Activated B cell treated with CpG ODN at 0.5 μM for 24 hours (primary cell): ENCODE results near the gene SLC12A9. TPM values are rescaled to one million over a fixed set of nuclear protein-coding genes. Genes with fewer than 3 reads are reported as not detected.

Source experiments
- ATAC-seq: fragments of 200-7000 bp; cut with Tn5 transposase; one replicate; pipeline ENCODE4 v1.10.0; 2021; ENCODE audit warnings: low read depth, mild to moderate bottlenecking, moderate library complexity
- CTCF ChIA-PET: fragments of 350-600 bp; sonication (Branson Sonifier 250); formaldehyde crosslinking; loops from one replicate; lab custom pipeline; 2021; ENCODE audit warnings: antibody characterized with exemption; lab: Charles Lee
- POLR2A ChIA-PET: fragments of 350-600 bp; sonication (Branson Sonifier 250); formaldehyde crosslinking; loops from one replicate; lab custom pipeline; 2021; ENCODE audit warnings: antibody characterized with exemption; lab: Charles Lee
- DNase-seq: peaks from one replicate; pipeline ENCODE4 v3.0.0; 2022
- H3K27ac Mint-ChIP-seq: one replicate; pipeline ENCODE4 v1.8.0; 2020; ENCODE audit warnings: mixed read lengths
- H3K27me3 Mint-ChIP-seq: one replicate; pipeline ENCODE4 v1.8.0; 2021; ENCODE audit warnings: mixed read lengths
- H3K36me3 Mint-ChIP-seq: one replicate; pipeline ENCODE4 v1.8.0; 2021; ENCODE audit warnings: low read depth, mixed read lengths
- H3K4me1 Mint-ChIP-seq: one replicate; pipeline ENCODE4 v1.8.0; 2021; ENCODE audit warnings: mixed read lengths
- H3K4me3 Mint-ChIP-seq: one replicate; pipeline ENCODE4 v1.8.0; 2020; ENCODE audit warnings: mild to moderate bottlenecking, mixed read lengths
- H3K9me3 Mint-ChIP-seq: one replicate; pipeline ENCODE4 v1.8.0; 2020; ENCODE audit warnings: mixed read lengths
- CTCF ChIP-seq: fragments of 200-600 bp; IDR thresholded peaks from one replicate; pipeline ENCODE4 v1.8.0; 2022; ENCODE audit warnings: antibody characterized with exemption, mild to moderate bottlenecking
- intact Hi-C: fragments of 100-400 bp; cut with micrococcal nuclease; formaldehyde crosslinking; loops from one replicate; pipeline ENCODE4 v1.15.1; 2024
- total RNA-seq: library from RNA; stranded (reverse); gene quantifications from 2 replicates; pipeline ENCODE4 v1.2.3, GENCODE V29; 2022

Gene SLC12A9
- total RNA-seq, 1 donor from 2014 or later: 48.9 TPM

- Mint-ChIP-seq H3K36me3 (peaks cover 10% of the 10 kb centered on the region), H3K27ac (no peak overlapping the region), H3K9me3 (peaks cover 1% of the 10 kb centered on the region), H3K27me3 (peaks cover 32% of the 10 kb centered on the region), H3K4me1 (peaks cover 37% of the 10 kb centered on the region), H3K4me3 (peak overlapping the region; percentile 52)
- ATAC-seq (no peak), DNase-seq (no peak)
- TF ChIP-seq CTCF: no peak
- POLR2A ChIA-PET: interaction anchor here (1.8 kb wide), 1 partner anchor 18 kb away, joined by 12 read pairs; the partner anchor contains the start of gene SRRT
- intact Hi-C loops: no loop called here
- CTCF ChIA-PET: no interaction called here
Measured at GRCh38 chr7:100892364-100893317, 40.1 kb downstream of the SLC12A9 start.

GRCh38 chr7:100893318-100893895, 40.9 kb downstream of the SLC12A9 start:
- POLR2A ChIA-PET: no interaction called here
- Mint-ChIP-seq H3K27me3 (peaks cover 38% of the 10 kb centered on the region), H3K27ac (no peak overlapping the region), H3K36me3 (peaks cover 2% of the 10 kb centered on the region), H3K4me3 (peak overlapping the region; percentile 52), H3K9me3 (no peaks in the 10 kb centered on the region), H3K4me1 (peaks cover 30% of the 10 kb centered on the region)
- CTCF ChIA-PET: interaction anchor here (1.0 to 2.1 kb wide), 2 partner anchors 165 to 168 kb away, joined by 3 to 13 read pairs; no protein-coding TSS in a partner anchor
- ATAC-seq: no peak
- intact Hi-C loops: no loop called here
- TF ChIP-seq CTCF: no peak
- DNase-seq: no peak

- no peaks in the 10 kb centered on the region for H3K9me3 Mint-ChIP-seq
- TF ChIP-seq CTCF: no peak
- peaks cover 40% of the 10 kb centered on the region for H3K27me3 Mint-ChIP-seq
- intact Hi-C loops: loop anchor here (1.0 kb wide), 3 partner anchors 244 to 389 kb away; no protein-coding TSS in a partner anchor
- no peak for ATAC-seq
- no peak overlapping the region for H3K27ac Mint-ChIP-seq
- ChIA-PET CTCF (interaction anchor here (1.0 to 2.1 kb wide), 3 partner anchors 165 to 388 kb away, joined by 3 to 13 read pairs (median 6); no protein-coding TSS in a partner anchor), POLR2A (interaction anchor here (1.0 to 1.5 kb wide), 3 partner anchors 19 to 42 kb away, joined by 3 to 16 read pairs (median 3); partner anchors contain the start of genes SLC12A9 and SRRT)
- DNase-seq: no peak
- no peak overlapping the region for H3K4me3 Mint-ChIP-seq
- H3K4me1 Mint-ChIP-seq: peaks cover 24% of the 10 kb centered on the region
- H3K36me3 Mint-ChIP-seq: no peaks in the 10 kb centered on the region
Measured at GRCh38 chr7:100893910-100894721, 41.6 kb downstream of the SLC12A9 start.

- no peaks in the 10 kb centered on the region for H3K9me3 Mint-ChIP-seq
- DNase-seq: peak; percentile 75
Measured at GRCh38 chr7:100894860-100895700, 42.6 kb downstream of the SLC12A9 start.

More at GRCh38 chr7:100894860-100895700, 42.6 kb downstream of the SLC12A9 start:
- Mint-ChIP-seq H3K4me3 (peak overlapping the region; percentile 59), H3K4me1 (peaks cover 21% of the 10 kb centered on the region), H3K27me3 (peaks cover 40% of the 10 kb centered on the region), H3K27ac (no peak overlapping the region), H3K36me3 (no peaks in the 10 kb centered on the region)
- ATAC-seq: peak; percentile 35
- POLR2A ChIA-PET: interaction anchor here (0.5 to 1.5 kb wide), 6 partner anchors 20 to 357 kb away, joined by 3 to 16 read pairs (median 3); partner anchors contain the start of genes SLC12A9 and SRRT
- intact Hi-C loops: loop anchor here (1.0 kb wide), 4 partner anchors 8 to 388 kb away; no protein-coding TSS in a partner anchor
- CTCF ChIA-PET: interaction anchor here (0.9 to 2.1 kb wide), 4 partner anchors 164 to 387 kb away, joined by 3 to 13 read pairs (median 5); partner anchors contain the start of gene POP7
- no peak for TF ChIP-seq CTCF
